Measurements from ENCODE around the gene VAC14. TPM values are rescaled to one million over a fixed set of nuclear protein-coding genes. Genes with fewer than 3 reads are reported as not detected.

The VAC14 gene
- total and polyA plus RNA-seq, 2 experiments from 2014 or later, result 42.3 to 77.7 TPM

DNA sequence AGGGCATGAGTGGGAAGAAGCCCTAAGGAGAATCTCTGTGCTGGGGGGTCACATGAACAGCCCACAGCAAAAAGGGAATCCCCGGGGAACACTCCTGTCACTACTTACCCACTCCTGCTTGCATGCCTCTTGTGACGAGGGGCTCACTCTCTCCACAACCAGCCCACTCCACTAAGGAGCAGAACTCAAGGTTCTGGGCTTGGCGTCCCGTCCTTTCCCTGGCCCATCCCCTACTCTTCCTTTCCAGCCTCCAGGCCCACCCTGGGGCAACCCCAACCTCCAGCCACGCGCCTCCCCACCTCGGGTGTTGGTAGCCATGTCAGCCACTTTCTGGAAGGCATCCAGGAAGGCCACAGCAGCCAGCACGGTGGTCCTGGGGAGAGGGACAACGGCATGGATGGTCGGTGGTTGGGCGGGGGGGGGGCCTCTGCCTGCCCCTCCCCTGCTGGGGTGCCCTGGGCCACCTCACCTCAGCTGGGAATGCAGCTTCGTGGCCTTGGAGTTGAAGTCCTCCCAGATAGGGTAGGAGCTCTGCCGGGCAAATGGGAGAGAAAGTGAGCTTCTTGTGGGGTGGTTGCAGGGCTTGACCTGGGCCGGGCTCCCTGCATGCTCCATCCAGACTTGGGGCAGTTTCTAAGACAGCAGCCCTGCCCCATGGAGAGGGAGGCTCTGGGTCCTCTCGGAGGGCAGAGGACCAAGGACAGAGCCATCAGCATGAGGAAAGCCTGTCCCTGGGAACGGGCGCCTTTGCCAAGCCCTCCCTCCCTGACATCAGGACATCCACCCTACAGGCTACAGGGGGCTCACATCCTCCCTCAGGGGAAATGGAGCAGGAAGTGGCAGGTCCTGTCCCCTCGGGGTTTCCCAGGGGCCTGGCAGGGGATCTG lies 120.2 kb downstream of the VAC14 start (continued):
- TF ChIP-seq POLR2AphosphoS5 (IDR thresholded peaks at IDR 0.05; ENCODE audit: low read depth) (no peak), ZNF114 (CRISPR knock-in tag; IDR thresholded peaks at IDR 0.05) (no peak), STAT1 (IDR thresholded peaks at IDR 0.05; ENCODE audit: unreplicated experiment) (no peak)
- TF ChIP-seq, protein P1, sequence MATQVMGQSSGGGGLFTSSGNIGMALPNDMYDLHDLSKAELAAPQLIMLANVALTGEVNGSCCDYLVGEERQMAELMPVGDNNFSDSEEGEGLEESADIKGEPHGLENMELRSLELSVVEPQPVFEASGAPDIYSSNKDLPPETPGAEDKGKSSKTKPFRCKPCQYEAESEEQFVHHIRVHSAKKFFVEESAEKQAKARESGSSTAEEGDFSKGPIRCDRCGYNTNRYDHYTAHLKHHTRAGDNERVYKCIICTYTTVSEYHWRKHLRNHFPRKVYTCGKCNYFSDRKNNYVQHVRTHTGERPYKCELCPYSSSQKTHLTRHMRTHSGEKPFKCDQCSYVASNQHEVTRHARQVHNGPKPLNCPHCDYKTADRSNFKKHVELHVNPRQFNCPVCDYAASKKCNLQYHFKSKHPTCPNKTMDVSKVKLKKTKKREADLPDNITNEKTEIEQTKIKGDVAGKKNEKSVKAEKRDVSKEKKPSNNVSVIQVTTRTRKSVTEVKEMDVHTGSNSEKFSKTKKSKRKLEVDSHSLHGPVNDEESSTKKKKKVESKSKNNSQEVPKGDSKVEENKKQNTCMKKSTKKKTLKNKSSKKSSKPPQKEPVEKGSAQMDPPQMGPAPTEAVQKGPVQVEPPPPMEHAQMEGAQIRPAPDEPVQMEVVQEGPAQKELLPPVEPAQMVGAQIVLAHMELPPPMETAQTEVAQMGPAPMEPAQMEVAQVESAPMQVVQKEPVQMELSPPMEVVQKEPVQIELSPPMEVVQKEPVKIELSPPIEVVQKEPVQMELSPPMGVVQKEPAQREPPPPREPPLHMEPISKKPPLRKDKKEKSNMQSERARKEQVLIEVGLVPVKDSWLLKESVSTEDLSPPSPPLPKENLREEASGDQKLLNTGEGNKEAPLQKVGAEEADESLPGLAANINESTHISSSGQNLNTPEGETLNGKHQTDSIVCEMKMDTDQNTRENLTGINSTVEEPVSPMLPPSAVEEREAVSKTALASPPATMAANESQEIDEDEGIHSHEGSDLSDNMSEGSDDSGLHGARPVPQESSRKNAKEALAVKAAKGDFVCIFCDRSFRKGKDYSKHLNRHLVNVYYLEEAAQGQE (IDR thresholded peaks at IDR 0.05; ENCODE audit: unreplicated experiment), result no peak
- TF ChIP-seq, protein P2, sequence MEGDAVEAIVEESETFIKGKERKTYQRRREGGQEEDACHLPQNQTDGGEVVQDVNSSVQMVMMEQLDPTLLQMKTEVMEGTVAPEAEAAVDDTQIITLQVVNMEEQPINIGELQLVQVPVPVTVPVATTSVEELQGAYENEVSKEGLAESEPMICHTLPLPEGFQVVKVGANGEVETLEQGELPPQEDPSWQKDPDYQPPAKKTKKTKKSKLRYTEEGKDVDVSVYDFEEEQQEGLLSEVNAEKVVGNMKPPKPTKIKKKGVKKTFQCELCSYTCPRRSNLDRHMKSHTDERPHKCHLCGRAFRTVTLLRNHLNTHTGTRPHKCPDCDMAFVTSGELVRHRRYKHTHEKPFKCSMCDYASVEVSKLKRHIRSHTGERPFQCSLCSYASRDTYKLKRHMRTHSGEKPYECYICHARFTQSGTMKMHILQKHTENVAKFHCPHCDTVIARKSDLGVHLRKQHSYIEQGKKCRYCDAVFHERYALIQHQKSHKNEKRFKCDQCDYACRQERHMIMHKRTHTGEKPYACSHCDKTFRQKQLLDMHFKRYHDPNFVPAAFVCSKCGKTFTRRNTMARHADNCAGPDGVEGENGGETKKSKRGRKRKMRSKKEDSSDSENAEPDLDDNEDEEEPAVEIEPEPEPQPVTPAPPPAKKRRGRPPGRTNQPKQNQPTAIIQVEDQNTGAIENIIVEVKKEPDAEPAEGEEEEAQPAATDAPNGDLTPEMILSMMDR (conservative IDR thresholded peaks at IDR 0.05; ENCODE audit: low read depth in 2 of 2), result no peak

DNA sequence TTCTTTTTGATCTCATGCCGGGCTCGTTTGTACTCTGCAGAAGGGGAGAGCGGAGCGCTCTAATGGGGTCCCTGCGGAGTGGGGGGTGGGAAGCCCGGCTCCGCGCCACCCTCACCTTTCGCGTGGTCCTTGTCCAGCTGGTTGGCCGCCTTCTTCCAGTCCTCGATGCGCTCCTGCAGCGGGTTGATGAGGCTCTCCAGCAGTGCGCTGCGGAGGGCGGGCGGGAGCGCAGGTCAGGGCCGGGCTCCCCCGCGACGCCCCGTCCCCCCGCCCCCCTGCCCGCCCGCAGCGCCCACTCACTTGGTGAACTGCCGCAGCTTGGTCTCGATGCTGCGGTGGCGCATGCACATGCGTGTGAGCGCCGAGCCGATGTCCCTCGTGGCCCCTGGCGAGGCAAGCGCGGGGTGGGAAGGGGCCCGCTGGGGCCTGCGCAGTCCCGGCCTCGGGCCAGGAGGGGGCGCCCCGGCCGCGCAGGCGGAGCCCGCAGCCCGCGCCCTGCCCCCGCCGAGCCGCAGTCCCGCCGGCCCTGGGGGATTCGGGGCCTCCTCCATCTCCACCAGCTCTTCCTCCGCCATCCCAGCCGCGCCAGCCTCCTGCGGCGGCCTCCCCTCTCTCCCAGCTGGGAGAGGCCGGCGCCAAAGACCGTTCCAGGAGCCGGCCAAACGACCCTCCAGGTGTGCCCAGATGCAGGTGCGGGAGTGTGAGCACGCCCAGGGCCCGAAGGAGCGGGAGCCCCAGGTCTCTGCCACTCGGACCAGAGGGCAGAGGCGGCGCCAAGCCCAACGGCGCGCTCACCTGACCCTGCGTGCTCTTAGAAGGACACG lies 121.1 kb downstream of the VAC14 start:
- no peak overlapping the region for H2AFZ ChIP-seq

More for the DNA sequence above, 121.1 kb downstream of the VAC14 start:
- H3K4me3 Mint-ChIP-seq, result no peak overlapping the region; the same call in 2 of the 3 replicates
- peaks cover 17% of the 10 kb centered on the region for H3K4me1 Mint-ChIP-seq
- H3K27me3 Mint-ChIP-seq (ENCODE audit: insufficient read depth, low read depth, poor library complexity), result peaks cover 8% of the 10 kb centered on the region
- DNase-seq (ENCODE audit: low spot score) (peak; percentile 82), ATAC-seq (peak; percentile 81)
- no peak overlapping the region for H3K27ac Mint-ChIP-seq
- H3K36me3 ChIP-seq (ENCODE audit: insufficient read depth), result no peaks in the 10 kb centered on the region
- no peaks in the 10 kb centered on the region for H3K9me2 ChIP-seq (ENCODE audit: insufficient read depth)
- peak overlapping the region; percentile 75 for H3K4me2 ChIP-seq
- H4K20me1 ChIP-seq (replicated peaks; ENCODE audit: insufficient read depth), result peaks cover 3% of the 10 kb centered on the region
- H3K4me1 ChIP-seq (ENCODE audit: insufficient read depth), result peaks cover 7% of the 10 kb centered on the region
- TF ChIP-seq, protein P2 (conservative IDR thresholded peaks at IDR 0.05; ENCODE audit: low read depth in 2 of 2), result peak; percentile 10 to 63; a peak in 2 of 4 replicates
- TF ChIP-seq, protein P1 (IDR thresholded peaks at IDR 0.05; ENCODE audit: unreplicated experiment), result no peak
- peaks cover 9% of the 10 kb centered on the region; the same call in 2 of the 3 replicates for H3K36me3 Mint-ChIP-seq (ENCODE audit: low read depth)
- peak overlapping the region; percentile 45; the same call in 1 of the 2 replicates for H3K4me3 ChIP-seq
- no peaks in the 10 kb centered on the region for H3K79me2 ChIP-seq (replicated peaks; ENCODE audit: insufficient read depth)
- 0 out of 2 replicates have a peak, but pooled peaks cover 5% of the 10 kb centered on the region for H3F3A ChIP-seq (replicated peaks; ENCODE audit: low read depth)
- H3K27me3 ChIP-seq (ENCODE audit: insufficient read depth), result peaks cover 4% of the 10 kb centered on the region
- H3K9me3 Mint-ChIP-seq, result no peaks in the 10 kb centered on the region
- H3K27ac ChIP-seq (ENCODE audit: low read depth), result no peak overlapping the region

Measured in GM23338 (cell line).